Keratinocyte (primary cell): Measurements from ENCODE around the gene ARHGAP31. TPM values are rescaled to one million over a fixed set of nuclear protein-coding genes. Genes with fewer than 3 reads are reported as not detected.

Experiments used
- DNase-seq: peaks from one replicate; pipeline ENCODE4 v3.0.0-alpha.2; 2011; ENCODE audit warnings: low read depth, missing footprints, low spot score
- FAIRE-seq: peaks from 2 replicates; lab custom pipeline; 2011; peaks lifted over from hg19 to GRCh38; lab: Jason Lieb, UNC
- H2AFZ ChIP-seq: 2 replicates; pipeline ENCODE4 v1.6.0; 2012; ENCODE audit warnings: low read length, control low read depth, inconsistent platforms; ENCODE audit not compliant: control insufficient read depth
- H3K27ac ChIP-seq: 2 replicates; pipeline ENCODE4 v1.5.1; 2011; ENCODE audit warnings: low read length; ENCODE audit not compliant: control insufficient read depth, insufficient read depth
- H3K27me3 ChIP-seq: 3 replicates; pipeline ENCODE4 v1.6.0; 2011; ENCODE audit warnings: low read length; ENCODE audit not compliant: control insufficient read depth, insufficient read depth; ENCODE audit errors: extremely low read depth
- H3K36me3 ChIP-seq, 2 experiments: 2 replicates in 1 of 2; 3 replicates in 1 of 2; pipeline ENCODE4 v1.5.1; 2011; ENCODE audit warnings: low read length in 2 of 2, mild to moderate bottlenecking in 1 of 2; ENCODE audit not compliant: control insufficient read depth in 2 of 2, insufficient read depth in 2 of 2; ENCODE audit errors: extremely low read depth in 1 of 2
- H3K4me1 ChIP-seq: 3 replicates; pipeline ENCODE4 v1.5.1; 2011; ENCODE audit warnings: low read length; ENCODE audit not compliant: control insufficient read depth, insufficient read depth; ENCODE audit errors: extremely low read depth
- H3K4me2 ChIP-seq: 3 replicates; pipeline ENCODE4 v1.6.0; 2011; ENCODE audit warnings: low read depth, low read length; ENCODE audit not compliant: control insufficient read depth, insufficient read depth; ENCODE audit errors: extremely low read depth
- H3K4me3 ChIP-seq, 3 experiments: fragments of 200-600 bp in 1 of 3; sonication (generic) in 1 of 3; 2 replicates in 2 of 3; 3 replicates in 1 of 3; pipeline ENCODE4 v1.5.1; 2011 to 2016; ENCODE audit warnings: low read length in 3 of 3, mild to moderate bottlenecking in 3 of 3, control low read depth in 2 of 3, inconsistent platforms in 1 of 3, low read depth in 1 of 3, mixed read lengths in 1 of 3, mixed run types in 1 of 3, moderate library complexity in 1 of 3; ENCODE audit not compliant: control insufficient read depth in 2 of 3, insufficient read depth in 2 of 3; ENCODE audit errors: extremely low read depth in 1 of 3
- H3K79me2 ChIP-seq: 2 replicates; pipeline ENCODE4 v1.6.0; 2012; ENCODE audit warnings: low read length; ENCODE audit not compliant: control insufficient read depth, insufficient read depth
- H3K9ac ChIP-seq: 3 replicates; pipeline ENCODE4 v1.6.0; 2011; ENCODE audit warnings: low read length; ENCODE audit not compliant: control insufficient read depth, insufficient read depth; ENCODE audit errors: extremely low read depth
- H3K9me1 ChIP-seq: 3 replicates; pipeline ENCODE4 v1.6.0; 2011; ENCODE audit warnings: low read length; ENCODE audit not compliant: control insufficient read depth, insufficient read depth; ENCODE audit errors: extremely low read depth
- H3K9me3 ChIP-seq: 2 replicates; pipeline ENCODE4 v1.5.1; 2012; ENCODE audit warnings: low read depth, low read length; ENCODE audit not compliant: control insufficient read depth
- H4K20me1 ChIP-seq: 3 replicates; pipeline ENCODE4 v1.6.0; 2011; ENCODE audit warnings: low read length; ENCODE audit not compliant: control insufficient read depth, insufficient read depth; ENCODE audit errors: extremely low read depth
- CTCF ChIP-seq, 3 experiments: IDR thresholded peaks in 1 of 3; conservative IDR thresholded peaks in 1 of 3; optimal IDR thresholded peaks in 1 of 3; 2 replicates in 2 of 3; 3 replicates in 1 of 3; pipeline versions ENCODE3 to v1.5.1; 2011; ENCODE audit warnings: low read length in 3 of 3, mild to moderate bottlenecking in 3 of 3, moderate library complexity in 2 of 3, control low read depth in 1 of 3, inconsistent platforms in 1 of 3; ENCODE audit not compliant: insufficient read depth in 2 of 3; ENCODE audit errors: extremely low read depth in 1 of 3
- EZH2 ChIP-seq: IDR thresholded peaks from one replicate; pipeline ENCODE4 v1.6.1; 2012; ENCODE audit warnings: inconsistent platforms, mild to moderate bottlenecking, low read length, moderate library complexity
- dilution Hi-C: fragments of 300-500 bp; cut with MboI; formaldehyde crosslinking; loops from one replicate; pipeline ENCODE4 v1.7.0; 2020; ENCODE audit warnings: low sequenced_read_pairs; ENCODE audit not compliant: extremely low pct_ligation_motif_present
- polyA plus RNA-seq, 5 experiments: library from polyadenylated mRNA; depleted of rRNA in 3 of 5; stranded (reverse) in 3 of 5; stranded (forward) in 1 of 5; unstranded in 1 of 5; fragments of >200 nt; gene quantifications; 1 replicate in 1 of 5; 2 replicates in 3 of 5; 3 replicates in 1 of 5; pipeline versions ENCODE4 v1.2.1 to v1.2.3, GENCODE V29; 2011 to 2012; ENCODE audit warnings: missing spikeins in 2 of 5, low read depth in 1 of 5, low replicate concordance in 1 of 5

Gene ARHGAP31
- polyA plus RNA-seq, 1 donor (not counting 4 experiments of a cell fraction or from before 2014, with no cell fraction given): 3.0 TPM

- no peaks in the 10 kb centered on the region for H3K79me2 ChIP-seq
- H3K9me1 ChIP-seq: no peaks in the 10 kb centered on the region
- no peak overlapping the region for H3K27ac ChIP-seq
- TF ChIP-seq EZH2 (no peak), CTCF (optimal IDR thresholded peaks at IDR 0.05 in 1 of 3, IDR thresholded peaks at IDR 0.05 in 1 of 3, conservative IDR thresholded peaks at IDR 0.05 in 1 of 3; ENCODE audit: extremely low read depth in 1 of 3, insufficient read depth in 2 of 3, low read length in 3 of 3) (no peak)
- no peak overlapping the region for H2AFZ ChIP-seq
- DNase-seq: no peak
- H3K9me3 ChIP-seq: no peaks in the 10 kb centered on the region
- H3K36me3 ChIP-seq: peaks cover 25 to 28% of the 10 kb centered on the region in 2 experiments
- H3K4me3 ChIP-seq: no peak overlapping the region
- no peaks in the 10 kb centered on the region for H3K27me3 ChIP-seq
- no peaks in the 10 kb centered on the region for H4K20me1 ChIP-seq
- H3K4me1 ChIP-seq: no peaks in the 10 kb centered on the region
- no peak for FAIRE-seq
- H3K4me2 ChIP-seq: no peak overlapping the region
- dilution Hi-C loops: no loop called here
- no peak overlapping the region for H3K9ac ChIP-seq
These were observed 140.5 kb downstream of the ARHGAP31 start for GRCh38 chr3:119434703-119435102.

GRCh38 chr3:119436977-119437376 is 142.8 kb downstream of the ARHGAP31 start:
- DNase-seq (no peak), FAIRE-seq (no peak)
- no peaks in the 10 kb centered on the region for H4K20me1 ChIP-seq
- dilution Hi-C loops: no loop called here
- H3K9me3 ChIP-seq: no peaks in the 10 kb centered on the region
- no peak for TF ChIP-seq CTCF (optimal IDR thresholded peaks at IDR 0.05 in 1 of 3, IDR thresholded peaks at IDR 0.05 in 1 of 3, conservative IDR thresholded peaks at IDR 0.05 in 1 of 3; ENCODE audit: extremely low read depth in 1 of 3, insufficient read depth in 2 of 3, low read length in 3 of 3)
- no peak for TF ChIP-seq EZH2
- H3K4me2 ChIP-seq: no peak overlapping the region
- H3K9ac ChIP-seq: no peak overlapping the region
- H3K27me3 ChIP-seq: no peaks in the 10 kb centered on the region
- no peaks in the 10 kb centered on the region for H3K4me1 ChIP-seq
- H3K27ac ChIP-seq: no peak overlapping the region
- H3K79me2 ChIP-seq: no peaks in the 10 kb centered on the region
- H2AFZ ChIP-seq: no peak overlapping the region
- H3K4me3 ChIP-seq: no peak overlapping the region
- H3K36me3 ChIP-seq: peaks cover 14 to 19% of the 10 kb centered on the region in 2 experiments
- H3K9me1 ChIP-seq: no peaks in the 10 kb centered on the region
